ENCODE results near the gene EVL.

DNA sequence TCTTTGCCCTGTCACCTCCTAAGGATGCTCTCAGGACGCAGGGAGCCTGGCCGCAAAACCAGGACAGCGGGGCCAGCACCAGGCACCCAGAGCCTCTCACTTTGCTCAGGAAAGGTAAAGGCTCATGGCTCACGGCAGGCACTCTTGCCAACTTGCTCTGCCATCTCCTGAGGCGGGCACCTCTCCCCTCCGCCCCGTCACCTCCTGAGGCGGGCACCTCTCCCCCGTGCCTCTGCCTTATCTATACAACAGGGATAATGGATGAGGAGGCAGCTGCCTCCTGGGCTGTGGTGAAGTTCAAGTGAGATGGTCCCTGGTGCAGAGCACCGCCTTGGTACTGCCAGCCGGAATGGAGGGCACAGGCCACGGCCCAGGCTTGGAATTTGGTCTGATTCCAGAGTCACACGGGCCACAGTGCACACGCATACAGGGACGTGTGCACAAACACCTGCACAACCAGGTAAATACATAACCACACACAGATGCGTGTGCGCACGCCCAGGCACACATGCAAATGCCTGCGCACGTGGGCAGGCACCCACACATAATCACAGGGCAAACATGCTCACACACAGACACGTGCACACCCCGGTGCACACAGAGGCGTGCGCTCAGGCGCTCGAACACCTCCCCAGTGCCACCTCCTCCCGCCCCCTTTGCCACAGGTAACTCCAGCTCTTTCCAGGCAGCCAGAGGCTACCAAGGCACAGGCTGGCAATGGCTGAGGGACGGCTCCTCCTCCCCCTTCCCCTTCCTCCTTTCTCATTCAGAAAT is 82.7 kb downstream of the EVL start:
- TF ChIP-seq, protein P1, sequence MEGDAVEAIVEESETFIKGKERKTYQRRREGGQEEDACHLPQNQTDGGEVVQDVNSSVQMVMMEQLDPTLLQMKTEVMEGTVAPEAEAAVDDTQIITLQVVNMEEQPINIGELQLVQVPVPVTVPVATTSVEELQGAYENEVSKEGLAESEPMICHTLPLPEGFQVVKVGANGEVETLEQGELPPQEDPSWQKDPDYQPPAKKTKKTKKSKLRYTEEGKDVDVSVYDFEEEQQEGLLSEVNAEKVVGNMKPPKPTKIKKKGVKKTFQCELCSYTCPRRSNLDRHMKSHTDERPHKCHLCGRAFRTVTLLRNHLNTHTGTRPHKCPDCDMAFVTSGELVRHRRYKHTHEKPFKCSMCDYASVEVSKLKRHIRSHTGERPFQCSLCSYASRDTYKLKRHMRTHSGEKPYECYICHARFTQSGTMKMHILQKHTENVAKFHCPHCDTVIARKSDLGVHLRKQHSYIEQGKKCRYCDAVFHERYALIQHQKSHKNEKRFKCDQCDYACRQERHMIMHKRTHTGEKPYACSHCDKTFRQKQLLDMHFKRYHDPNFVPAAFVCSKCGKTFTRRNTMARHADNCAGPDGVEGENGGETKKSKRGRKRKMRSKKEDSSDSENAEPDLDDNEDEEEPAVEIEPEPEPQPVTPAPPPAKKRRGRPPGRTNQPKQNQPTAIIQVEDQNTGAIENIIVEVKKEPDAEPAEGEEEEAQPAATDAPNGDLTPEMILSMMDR (conservative IDR thresholded peaks at IDR 0.05; ENCODE audit: low read depth, low read length), result no peak
- TF ChIP-seq EZH2 (IDR thresholded peaks at IDR 0.05; ENCODE audit: borderline replicate concordance, low read depth, low read length, poor library complexity, severe bottlenecking), result no peak
